ENCODE measurements around the gene SRMS. TPM values are rescaled to one million over a fixed set of nuclear protein-coding genes. Genes with fewer than 3 reads are reported as not detected.
A peak's percentile ranks its signal among the peaks of the same experiment; 100 is the strongest.

The SRMS gene
- total RNA-seq, 1 donor from 2014 or later: not detected

DNA sequence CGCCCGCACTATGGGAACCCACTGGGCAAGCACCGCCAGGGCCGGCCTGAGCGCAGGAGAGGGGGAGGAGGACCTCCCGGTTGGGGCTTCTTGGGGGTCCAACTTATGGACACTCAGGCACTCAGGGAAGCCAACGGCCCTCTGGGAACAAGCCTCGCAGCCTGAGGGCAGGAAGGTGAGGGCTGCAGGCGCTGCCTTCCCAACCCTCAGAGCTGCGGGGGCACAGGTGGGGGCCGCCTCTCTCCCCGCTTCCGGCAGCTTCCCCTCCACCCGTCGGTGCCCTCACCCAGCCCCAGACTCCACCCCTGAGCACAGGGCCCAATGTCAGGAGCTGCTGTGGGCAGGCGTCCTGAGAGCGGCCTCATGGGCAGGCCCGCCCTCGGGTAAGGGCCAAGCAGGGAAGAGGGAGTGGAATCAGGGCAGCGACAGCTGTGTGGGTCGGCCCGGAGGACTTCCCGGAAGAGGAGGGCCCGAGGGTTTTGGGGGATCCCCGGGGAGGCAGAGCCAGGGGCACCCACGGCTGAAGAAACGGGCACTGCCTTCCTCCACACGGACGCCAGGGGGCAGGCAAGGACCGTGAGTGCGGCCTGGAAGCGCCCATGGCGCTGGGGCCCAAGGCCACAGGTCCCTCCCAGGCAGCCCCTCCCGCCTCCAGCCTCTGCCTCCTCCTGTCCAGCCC lies 9.9 kb downstream of the SRMS start:
- DNase-seq: peak; percentile 93

DNA sequence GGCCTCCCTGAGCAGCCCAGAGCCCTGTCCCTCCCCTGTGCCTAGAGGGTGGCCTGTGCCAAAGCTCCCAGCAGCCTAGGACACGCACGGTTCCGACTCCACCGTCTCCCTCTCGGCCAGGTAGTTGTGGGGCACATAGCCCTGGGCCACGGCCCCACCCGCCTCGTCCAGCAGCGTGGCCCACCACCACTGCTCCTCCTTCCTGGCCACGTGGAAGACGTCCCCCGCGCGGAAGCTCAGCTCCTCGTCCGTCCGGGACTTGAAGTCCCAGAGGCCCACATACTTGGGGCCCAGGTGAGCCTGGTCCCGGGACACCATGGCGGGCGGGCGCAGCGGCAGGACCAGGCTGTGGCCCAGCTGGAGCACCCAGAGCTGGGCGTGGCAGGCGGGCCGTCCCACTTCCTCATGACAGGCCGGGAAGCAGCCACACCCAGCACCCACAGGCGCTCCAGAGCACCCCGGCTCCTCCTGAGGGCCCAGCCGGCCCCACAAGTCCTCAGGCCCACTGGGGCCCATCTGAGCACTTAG lies 10.5 kb downstream of the SRMS start, which contains the start of gene PTK6:
TSS of gene PTK6 (minus strand) at position 380 of the 528 bp plus-strand sequence. CDS start at position 318, 62 bp downstream.
- DNase-seq: no peak

GRCh38 chr20:63536241-63536977 lies 11.1 kb downstream of the SRMS start:
- peak; percentile 45 for DNase-seq

GRCh38 chr20:63534831-63535651 lies 12.5 kb downstream of the SRMS start:
- peak; percentile 13 for DNase-seq

DNA sequence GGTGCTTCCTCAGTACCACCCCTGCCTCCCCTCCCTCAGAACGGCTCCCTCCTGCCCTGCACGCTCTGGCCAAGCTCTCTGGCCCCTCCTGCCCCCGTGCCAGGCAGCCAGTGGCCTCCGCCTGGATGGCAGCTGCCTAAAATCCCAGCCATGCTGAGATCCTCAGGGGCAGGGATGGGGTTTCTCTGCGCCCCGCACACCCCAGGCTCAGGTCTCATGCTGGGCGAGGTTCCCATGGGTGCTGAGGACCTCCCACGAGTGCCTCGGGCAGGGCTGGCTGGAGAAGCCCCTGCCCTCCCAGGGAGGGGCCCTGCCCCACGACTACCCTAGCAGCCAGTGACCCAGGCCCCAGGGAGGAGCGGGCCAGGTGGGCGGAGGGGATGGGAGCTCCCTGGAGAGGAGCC lies 13.1 kb downstream of the SRMS start:
- DNase-seq: no peak

DNA sequence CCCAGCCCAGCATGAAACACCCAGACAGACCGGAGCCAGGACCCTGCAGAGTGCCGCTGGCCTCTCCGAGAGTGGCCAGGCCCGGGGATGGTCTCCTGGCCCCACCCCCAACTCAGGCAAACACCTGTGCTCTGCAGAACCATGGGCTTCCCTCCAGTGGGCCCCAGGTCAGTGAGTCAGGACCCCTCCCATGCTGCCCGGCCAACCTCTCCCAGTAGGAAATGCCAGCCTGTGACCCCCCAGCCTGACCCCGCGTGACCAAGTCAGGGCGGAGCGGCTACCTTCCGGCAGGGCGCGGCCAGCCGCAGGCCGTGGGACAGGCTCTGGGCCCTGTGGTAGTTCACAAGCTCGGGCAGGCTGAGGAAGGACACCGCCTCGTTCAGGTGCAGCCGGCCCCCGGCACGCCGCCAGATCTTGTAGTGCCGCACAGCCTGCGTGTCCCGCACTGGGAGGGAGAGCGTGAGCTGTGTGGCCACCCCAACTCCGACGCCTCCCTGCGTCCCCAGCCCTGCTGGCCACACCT lies 13.6 kb downstream of the SRMS start:
- DNase-seq: no peak

- DNase-seq: no peak
These were observed 14.2 kb downstream of the SRMS start for GRCh38 chr20:63533388-63533787.

DNA sequence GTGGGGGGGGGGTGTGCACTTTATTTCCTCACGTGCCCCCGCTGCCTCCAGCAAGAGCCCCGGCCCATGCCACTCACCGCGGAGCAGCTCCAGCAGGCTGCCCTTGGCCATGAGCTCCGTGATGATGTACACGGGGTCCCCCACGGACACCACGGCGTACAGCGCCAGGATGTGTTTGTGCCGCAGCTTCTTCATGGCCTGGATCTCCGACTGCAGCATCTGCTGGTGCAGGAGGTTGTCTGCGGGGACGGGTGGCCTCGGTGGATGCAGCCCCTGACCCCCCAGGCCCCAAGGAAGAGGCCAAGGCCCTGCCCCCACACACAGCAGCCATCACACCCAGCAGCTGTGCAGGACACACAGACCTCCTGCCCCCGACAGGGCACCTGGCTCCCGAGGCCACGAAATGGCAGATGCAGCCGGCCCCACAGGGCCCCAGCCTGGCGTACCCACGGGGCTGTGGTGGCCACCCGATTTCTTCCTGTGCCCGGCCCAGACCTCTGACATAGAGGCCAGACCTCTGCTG lies 15.0 kb downstream of the SRMS start:
- no peak for DNase-seq

GRCh38 chr20:63531686-63532448 lies 15.7 kb downstream of the SRMS start:
- DNase-seq: no peak

DNA sequence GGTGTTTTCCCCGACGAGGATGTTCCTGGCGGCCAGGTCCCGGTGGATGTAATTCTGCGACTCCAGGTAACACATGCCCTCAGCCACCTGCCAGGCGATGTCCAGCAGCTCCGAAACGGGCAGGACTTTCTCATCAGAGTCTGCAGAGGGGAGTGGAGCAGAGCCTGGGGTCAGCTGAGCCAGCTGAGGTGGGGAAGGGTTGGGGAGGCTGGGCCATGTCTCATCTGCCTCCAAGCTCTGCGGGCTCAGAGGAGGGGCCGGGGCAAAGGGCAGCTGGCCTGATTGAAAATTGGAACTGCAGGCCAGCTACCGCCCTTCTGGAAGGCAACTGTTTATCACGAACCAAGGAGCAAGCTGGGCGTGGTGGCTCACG lies 16.8 kb downstream of the SRMS start:
- no peak for DNase-seq

GRCh38 chr20:63529861-63530787 lies 17.4 kb downstream of the SRMS start:
- DNase-seq: no peak

- no peak for DNase-seq
These were observed 18.2 kb downstream of the SRMS start for GRCh38 chr20:63529180-63529860.

DNA sequence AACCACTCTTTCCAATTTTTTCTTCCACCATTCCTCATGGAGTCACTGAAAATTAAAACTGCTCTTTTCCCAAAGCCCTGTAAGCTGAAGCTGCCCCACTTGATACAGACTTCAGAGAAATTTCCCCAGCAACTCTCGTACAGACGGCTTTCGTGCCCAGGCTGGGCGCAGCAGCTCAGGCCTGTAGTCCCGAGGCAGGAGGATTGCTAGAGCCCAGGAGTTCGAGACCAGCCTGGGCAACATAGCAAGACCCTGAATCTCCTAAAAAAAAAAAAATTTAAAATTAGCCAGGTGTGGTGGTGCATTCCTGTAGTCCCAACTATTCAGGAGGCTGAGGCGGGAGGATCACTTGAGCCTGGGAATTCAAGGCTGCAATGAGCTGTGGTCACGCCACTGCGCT lies 20.4 kb downstream of the SRMS start:
- DNase-seq: no peak

DNA sequence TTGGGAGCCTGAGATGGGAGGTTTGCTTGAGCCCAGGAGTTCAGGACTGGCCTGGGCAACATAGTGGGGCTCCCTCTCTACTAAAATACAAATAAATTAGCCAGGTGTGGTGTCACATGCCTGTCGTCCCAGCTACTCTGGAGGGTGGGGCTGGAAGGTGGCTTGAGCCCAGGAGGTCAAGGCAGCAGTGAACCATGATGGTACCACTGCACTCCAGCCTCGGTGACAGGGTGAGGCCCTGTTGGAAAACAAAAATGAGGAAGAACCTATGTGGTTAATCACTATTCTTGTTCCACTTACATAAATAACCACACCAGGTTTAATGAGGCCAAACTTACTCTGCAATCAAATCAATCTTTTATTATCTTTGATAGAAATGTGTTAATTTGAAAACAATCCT lies 21.6 kb downstream of the SRMS start:
- DNase-seq: no peak

DNA sequence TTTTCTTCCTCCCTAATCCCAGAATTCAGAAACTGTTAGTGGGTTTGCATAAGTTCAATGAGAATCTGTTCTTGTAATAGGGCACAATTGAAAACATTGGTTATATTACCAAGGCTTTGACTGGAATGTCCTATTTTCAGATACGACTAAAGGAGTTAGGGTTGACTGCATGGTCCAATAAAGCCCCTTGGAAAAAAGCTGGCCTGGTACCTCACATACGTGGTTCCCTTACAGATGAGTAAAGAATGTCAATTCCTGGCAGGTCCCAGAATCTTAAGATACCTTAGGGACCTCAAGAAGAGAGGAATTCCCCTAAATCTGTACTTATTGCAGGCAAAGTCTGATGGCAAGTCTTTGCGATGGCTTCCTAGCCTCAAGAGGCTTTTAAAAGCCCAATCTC lies 22.4 kb downstream of the SRMS start:
- DNase-seq: no peak

- no peak for DNase-seq
These were observed 24.5 kb downstream of the SRMS start for GRCh38 chr20:63522981-63523611.

DNA sequence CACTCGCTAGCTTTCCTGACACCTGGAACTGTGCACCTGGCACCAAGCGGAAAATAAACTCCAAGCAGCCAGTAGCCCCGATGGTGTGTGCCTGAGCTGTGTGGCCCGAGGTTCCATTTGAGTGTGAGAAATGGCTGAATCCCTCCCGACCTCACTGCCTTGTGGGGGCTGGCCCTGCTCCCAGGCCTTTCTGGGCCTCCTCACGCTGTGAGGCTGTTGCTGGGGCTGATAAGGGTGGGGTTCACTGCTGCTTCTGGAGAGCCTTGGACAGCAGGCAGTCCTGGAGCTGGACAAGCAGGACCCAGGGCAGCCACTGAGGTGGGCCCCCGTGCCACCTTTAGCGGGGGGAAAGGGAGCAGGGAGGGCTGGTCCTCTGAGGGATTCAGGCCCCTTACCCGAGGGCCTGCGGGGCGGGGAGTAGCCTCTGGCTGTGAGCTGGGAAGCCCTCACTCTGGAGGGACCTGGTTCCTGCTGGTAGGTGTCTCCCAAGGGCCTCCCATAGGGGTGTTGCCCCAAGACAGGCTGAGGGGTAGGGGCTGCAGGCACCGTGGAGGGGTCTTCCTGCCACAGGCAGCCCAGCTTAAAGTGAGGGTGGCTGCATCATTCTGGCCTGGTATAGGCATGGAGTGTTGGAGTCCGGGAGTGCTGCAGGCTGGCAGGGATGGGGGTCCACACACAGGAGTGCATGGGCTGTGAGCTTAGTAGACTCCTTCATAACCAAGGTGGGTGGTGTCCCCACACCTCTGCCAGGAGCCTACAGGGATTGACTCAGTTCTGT lies 25.3 kb downstream of the SRMS start:
- DNase-seq: no peak

- peak; percentile 33 for DNase-seq
These were observed 25.9 kb downstream of the SRMS start for GRCh38 chr20:63521602-63522001.

Data from dermis blood vessel endothelial cell (primary cell).